GM12892 (cell line): ENCODE data around the gene IVD.

ENCODE experiments used
- POLR2A ChIP-seq: IDR thresholded peaks from 2 replicates; pipeline ENCODE4 v1.6.1; 2011; ENCODE audit warnings: low read depth, low read length, control low read depth
- POLR2AphosphoS5 ChIP-seq: IDR thresholded peaks from 2 replicates; pipeline ENCODE4 v1.6.1; 2011; ENCODE audit warnings: low read depth, low read length, control low read depth
- TAF1 ChIP-seq: IDR thresholded peaks from 2 replicates; pipeline ENCODE4 v1.6.1; 2011; ENCODE audit warnings: low read depth, mild to moderate bottlenecking, control low read depth, low read length, borderline replicate concordance

GRCh38 chr15:40464595-40465185 lies 59.1 kb downstream of the IVD start:
- no peak for TF ChIP-seq POLR2A
- TF ChIP-seq TAF1, result no peak
- no peak for TF ChIP-seq POLR2AphosphoS5
